Measurements from ENCODE around the gene ABHD17A.

Gene ABHD17A

DNA sequence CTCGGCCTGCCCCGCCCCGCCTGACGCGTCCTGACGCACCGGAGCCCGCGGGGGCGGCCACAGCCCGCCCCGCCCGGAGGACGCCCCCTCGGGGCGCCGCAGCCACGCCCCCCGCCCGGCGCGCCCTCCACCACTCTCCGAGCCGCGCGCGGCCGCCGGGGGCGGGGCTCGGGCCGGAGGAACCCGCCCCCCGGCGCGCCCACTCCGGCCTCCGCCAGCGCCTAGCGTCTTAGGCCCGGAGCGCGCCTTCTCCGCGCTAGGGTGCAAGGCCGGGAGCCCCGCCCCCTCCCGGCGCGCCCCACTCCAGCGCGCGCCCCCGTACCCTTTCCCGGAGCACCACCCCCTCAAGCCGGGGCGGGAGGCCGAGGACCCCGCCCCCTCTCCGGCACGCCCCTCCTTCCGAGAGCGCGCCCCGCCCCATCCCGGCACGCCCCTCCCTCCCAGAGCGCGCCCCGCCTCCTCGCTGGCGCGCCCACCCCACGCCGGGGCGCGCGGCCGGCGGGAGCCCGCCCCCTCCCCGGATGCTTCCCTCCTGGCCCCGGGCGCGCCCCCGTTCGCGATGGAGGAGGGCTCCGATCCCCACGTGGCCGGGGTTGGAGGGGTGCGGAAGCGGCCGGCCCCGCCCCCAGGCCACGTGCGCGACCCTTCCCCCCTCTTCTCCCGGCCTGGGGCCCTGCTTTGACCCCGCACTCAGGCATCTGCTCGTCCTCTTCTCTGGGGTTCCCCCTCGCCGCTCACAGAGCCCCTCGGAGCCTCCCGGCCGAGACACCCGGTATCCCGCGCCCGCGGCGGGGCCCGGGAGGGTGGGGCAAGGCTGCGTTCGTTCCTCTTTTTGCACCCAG is 21.4 kb downstream of the ABHD17A start:
- peak; percentile 96 for DNase-seq

DNA sequence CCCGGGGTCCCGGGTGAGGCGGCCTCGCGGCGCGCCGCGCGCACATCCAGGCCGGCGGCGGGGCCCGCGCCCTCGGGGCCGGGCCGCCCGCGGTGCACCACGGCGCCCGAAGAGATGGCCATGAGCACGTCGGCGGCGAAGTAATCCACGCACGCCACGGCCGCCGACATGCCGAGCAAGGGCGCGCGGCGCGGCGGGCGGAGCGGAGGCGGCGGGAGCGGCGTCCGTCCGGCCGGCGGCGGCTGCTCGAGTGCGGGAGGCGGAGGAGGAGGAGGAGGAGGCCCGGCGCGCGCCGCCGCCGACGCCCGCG is 22.0 kb downstream of the ABHD17A start, which contains the start of gene KLF16:
KLF16 (minus strand) TSS at position 252 of the 310 bp plus-strand sequence; CDS start at position 170, 82 bp downstream.
- no peak for DNase-seq

DNA sequence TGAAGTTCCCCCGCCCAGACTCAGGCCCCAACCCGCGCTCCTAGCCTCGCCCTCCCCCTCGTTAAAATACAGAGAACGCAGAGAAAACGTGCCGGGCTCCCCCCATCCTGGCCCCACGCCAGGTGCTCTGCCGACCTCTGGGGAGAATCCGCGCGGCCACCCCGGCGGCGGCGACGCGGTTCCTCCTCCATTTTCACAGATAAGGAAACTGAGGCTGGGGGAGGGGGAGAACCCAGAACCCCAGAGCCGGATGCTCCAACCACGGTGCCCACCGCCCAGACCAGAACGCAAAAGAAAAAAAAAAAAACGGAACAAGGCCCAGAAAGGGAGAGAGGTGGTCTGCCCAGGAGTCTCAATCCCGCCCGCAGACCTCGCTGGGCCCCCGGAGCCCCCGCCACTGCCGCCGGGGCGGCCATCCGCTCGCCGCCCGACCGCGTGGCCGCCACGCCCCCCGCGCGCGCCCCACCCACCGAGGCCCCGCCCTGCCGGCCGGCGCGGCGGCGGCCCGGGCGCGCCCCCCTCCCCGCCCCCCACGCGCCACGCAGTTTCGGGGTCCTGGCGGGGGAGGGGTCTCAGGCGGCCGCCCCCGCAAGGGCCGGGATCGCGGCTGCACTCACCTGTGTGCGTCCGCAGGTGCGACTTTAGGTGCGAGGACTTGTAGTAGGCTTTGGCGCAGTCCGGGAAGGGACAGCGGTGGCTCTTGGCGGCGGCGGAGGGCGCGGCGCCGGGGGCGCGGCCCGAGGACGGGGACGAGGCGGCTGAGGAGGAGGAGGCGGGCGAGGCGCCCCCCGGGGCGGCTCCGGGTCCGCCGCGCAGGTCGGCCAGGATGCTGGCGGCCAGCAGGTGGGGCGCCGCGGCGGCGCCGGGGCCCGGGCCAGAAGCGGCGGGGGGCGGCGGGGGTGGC is 22.6 kb downstream of the ABHD17A start:
- no peak for DNase-seq

GRCh38 chr19:1862068-1862423 is 23.2 kb downstream of the ABHD17A start:
- DNase-seq: no peak

DNA sequence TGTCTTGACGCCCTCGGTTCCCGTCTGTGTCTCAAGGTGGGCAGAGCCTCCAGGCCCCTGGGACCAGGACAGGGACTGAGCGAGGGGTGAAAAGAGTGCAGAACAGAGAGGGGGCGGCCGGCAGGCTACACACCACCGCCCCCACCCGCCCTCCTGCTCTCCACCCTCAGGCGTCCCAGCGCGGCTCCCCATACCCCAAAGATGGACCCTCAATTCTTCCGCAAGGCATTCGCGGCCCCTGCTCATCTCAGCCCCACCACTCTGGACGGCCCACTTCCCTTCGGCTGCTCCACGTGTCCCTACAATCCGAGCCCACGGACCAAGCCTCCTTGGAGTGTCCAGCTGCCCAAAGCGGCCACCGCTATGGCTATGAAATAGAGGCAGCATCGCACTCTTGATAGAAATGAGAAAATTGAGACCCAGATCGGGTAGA is 23.7 kb downstream of the ABHD17A start:
- no peak for DNase-seq

DNA sequence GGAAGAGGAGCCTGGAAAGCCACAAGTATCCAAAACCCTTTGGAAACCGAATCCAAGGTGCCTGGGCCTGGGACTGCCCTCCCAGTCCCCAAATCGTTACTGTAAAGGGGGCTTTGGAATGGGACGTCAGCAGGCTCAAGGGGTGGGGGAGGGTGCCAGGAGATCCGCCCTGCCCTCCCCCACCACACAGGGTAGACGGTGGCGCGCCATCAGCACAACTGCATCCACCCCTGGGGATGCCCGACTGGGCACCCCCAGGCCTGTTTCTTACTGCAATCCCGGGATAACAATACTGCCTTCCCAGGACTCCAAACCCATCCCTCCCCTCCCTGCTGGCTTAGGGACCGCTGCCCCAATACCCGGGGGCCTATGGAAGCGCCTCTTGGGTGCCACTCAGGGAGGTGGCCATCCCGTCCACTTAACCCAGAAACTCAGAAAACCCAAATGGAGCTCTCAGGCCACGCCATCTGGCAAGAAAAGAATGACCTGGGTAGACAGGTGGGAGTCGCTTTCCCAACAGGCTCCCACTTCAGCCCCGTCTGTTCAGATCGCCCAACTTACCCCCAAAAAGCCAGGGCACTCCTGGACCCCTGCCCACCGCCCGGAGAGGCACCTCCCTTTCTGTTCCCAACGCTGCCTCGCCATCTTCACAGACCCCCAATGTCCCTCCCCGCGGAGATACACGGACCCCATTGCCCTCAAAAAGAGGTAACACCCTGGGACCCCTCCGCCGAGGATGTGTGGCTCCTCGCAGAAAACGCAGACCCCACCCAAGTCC is 24.3 kb downstream of the ABHD17A start:
- no peak for DNase-seq

GRCh38 chr19:1860042-1860775 is 25.1 kb downstream of the ABHD17A start:
- peak; percentile 75 for DNase-seq

DNA sequence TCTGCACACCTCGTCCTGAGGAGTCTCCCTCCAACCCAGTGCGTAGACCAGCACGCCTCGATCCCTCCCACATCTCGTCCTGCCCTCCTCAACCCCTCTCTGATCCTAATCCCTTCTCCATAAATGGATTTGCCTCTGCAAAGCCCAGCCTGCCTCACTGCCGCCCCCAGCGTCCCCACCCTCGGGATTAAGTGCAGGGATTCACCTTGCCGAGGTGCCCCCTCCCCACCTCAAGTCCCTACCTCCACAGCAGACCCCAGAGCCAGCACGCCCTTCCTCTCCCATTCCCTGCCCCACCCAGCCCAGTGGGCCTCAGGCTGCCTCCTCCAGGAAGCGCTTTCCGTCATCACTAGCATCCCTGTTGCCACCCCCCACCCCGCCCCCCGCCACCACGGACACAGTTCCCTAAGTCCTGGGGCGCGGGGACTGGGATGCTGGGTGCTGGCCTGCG is 25.9 kb downstream of the ABHD17A start:
- DNase-seq: no peak

DNA sequence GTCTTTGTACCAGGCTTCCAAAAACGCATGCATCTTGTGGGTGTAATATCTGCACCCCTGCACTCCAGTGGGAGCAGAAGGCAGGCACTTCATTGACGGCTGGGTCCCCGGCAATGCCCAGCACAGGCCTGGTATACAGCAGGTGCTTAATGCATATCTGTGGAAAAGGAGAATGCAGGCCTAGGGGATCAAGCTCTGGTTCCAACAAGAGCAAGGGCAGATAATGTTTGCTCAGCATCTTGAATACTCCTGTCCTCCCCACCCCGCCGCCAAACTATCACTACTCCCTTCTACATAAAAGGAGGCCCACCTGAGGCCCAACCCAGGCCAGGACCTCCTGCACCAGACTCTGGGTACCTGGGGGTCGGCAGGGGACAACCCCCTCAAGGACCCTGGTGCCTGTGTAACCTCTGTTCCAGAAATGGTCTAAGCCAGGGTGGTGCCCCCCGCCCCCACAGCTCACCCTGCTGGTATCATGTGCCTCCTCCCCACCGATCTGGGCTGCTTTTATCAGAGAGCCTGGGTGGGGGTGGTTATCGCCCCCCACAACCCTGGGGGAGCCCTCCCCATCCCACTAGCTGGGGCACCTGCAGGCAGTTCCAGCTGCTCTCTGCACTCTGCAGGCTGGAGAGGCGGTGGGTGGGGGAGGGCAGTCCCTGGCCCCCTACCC is 26.7 kb downstream of the ABHD17A start:
- DNase-seq: no peak

DNA sequence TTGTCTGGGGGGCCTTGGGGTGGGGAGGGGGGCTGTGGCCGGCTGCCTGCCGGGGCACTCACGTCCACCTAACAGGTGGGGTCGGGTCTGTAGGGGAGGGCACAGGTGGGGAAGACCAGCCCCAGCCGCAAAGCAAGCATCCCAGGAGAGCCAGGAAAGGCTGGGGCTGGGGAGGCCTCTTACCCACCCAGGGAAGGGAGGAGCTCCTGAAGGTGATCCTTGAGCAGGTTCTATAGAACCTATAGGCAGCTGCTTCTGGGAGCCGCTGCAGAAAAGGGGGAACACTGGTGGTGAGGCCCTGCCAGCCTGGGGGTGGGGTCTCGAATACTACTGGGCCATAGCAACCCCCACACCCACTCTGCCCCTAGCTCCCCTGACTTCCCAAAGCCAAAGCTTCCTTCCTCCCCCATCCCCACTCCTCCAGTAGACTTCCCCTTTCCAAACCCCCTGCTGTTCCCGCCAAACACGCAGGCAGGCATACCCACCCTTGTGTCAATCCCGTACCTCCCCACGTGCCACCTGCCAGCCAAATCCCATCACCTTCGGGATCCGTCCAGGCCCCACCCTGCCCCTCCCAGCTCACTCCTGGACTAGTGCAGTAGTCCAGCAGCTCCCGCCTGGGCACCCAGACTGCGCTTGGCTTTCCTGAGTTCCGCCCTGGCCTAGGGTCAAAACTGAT is 27.5 kb downstream of the ABHD17A start:
- no peak for DNase-seq

- DNase-seq: peak; percentile 64
Measured at GRCh38 chr19:1856698-1857603, 28.3 kb downstream of the ABHD17A start.

GRCh38 chr19:1856345-1856697 is 29.0 kb downstream of the ABHD17A start:
- no peak for DNase-seq

- no peak for DNase-seq
Measured at GRCh38 chr19:1855828-1856255, 29.5 kb downstream of the ABHD17A start.

GRCh38 chr19:1855040-1855827 is 30.1 kb downstream of the ABHD17A start:
- DNase-seq: peak; percentile 89

GRCh38 chr19:1854542-1855039 is 30.7 kb downstream of the ABHD17A start:
- DNase-seq: no peak

DNA sequence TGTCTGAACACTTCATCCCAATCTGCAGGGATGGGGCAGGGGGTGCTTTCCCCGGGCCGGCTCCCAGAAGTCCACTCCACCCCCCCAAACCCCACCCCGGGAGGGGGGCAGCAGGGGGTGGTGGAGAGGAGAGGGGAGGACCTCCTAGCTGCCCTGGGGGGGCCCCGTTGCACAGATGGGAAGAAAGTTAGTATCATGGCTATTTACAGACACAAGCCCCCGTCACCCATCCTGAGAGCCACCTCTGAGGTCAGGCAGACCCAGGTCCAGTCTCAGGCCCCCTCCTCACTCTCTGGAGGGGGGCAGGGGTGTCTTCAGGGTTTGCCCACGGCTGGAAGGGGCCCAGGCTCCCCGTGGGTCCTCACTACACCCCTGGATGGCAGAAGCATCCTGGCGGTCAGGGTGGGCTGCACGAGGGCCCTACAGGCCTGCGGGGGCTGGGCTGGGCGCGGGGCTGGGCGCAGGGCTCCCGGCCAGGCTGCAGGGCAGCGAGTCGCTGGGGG is 31.2 kb downstream of the ABHD17A start:
- no peak for DNase-seq

DNA sequence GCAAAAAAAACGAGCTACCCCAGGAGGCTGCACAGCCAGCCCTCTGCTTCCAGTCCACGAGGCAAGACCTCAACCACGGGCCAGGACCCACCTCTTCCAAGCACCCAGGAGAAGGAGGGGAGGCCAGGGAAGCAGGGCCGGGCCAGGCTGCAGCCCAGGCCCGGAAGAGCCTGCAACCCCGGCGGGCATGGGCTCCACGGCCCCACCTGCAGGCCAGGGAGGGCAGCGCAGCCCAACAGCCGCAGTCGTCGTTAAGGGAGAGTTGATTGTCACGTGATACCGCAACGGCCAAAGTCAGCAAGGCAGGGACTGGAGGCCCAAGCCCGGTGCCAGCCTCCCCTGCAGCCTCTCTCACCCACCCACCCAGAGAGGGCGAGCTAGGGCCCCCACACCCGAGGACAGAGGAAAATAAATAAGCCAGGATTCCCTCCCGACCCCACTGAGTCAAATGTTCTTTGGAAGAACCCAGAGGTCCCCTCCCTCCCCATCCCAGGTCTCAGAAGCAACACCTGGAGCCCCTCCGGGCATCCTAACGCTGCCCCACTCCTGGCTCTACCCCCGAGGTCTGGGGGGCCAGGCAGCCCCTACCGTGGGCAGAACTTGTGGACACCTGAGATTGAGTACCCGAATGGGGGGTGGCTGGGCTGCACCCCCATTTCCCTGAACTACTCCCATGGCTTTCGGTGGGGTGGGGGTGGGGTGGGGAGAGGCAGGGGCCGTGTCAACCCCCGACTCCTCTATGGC is 31.8 kb downstream of the ABHD17A start:
- peak; percentile 74 for DNase-seq
